Activated CD8-positive, alpha-beta memory T cell treated with anti-CD3 and anti-CD28 coated beads, Interleukin-2, amount 50 U/mL, for 24 hours (primary cell): Measurements from ENCODE around the gene ARHGDIA.

Experiments used
- DNase-seq: peaks from one replicate; pipeline ENCODE4 v3.0.0-alpha.2; 2020; ENCODE audit errors: extremely low read depth

The ARHGDIA gene

GRCh38 chr17:81823820-81824550 is 47.2 kb downstream of the ARHGDIA start:
- DNase-seq, result no peak

DNA sequence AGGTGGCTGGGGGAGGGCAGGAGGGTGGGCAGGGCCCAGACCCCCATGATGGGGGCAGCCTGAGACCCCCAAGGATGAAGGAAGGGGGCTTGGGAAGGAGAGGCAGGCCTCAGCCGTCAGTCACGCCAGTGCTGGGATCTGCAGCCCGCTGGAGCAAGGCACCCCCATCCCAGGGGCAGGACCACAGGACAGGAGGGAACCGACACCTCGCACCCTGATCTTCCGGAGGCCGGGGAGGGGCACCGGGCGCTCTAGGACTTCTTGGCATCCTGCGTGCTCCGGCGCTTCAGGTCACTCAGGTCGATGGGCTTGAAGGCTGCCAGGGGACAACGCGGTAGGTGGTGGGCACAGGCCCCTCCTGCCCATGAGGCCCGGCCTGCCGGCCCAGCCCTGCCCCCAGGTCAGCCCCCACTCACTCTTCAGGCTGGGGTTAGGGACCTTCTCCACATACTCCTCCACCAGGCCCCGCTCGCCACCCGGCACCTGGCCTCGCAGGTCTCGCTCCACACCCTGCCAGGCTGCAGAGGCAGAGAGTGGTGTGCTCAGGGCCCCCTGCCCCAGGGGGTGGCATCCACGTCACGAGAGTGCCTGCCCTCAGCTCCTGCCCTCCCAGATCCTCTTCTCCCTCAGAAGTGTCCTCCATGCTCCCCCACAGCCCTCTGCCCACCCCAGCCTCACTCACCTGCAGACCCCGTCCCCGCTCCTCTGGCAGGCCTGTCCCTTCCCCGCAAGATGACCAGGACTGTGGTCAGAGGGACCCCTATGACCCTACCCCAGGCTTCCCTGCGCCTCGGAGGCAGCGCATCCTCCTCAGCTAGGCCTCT is 47.9 kb downstream of the ARHGDIA start:
- no peak for DNase-seq

DNA sequence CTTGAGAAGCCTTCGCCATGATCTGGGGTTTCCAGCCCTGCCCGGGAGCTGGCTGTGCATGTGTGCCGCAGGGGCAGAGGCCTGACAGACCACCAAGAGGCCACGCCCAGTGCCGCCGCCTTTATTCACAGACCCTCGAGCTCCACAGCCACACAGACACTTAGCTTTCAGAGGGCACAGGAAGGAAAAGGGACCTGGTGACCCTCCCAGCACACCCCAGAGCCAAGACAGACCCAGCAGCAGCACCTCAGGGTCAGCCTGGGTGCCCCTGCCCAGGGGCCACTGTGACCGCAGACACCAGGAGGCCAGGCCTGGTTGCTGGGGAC is 48.9 kb downstream of the ARHGDIA start:
- DNase-seq, result no peak

DNA sequence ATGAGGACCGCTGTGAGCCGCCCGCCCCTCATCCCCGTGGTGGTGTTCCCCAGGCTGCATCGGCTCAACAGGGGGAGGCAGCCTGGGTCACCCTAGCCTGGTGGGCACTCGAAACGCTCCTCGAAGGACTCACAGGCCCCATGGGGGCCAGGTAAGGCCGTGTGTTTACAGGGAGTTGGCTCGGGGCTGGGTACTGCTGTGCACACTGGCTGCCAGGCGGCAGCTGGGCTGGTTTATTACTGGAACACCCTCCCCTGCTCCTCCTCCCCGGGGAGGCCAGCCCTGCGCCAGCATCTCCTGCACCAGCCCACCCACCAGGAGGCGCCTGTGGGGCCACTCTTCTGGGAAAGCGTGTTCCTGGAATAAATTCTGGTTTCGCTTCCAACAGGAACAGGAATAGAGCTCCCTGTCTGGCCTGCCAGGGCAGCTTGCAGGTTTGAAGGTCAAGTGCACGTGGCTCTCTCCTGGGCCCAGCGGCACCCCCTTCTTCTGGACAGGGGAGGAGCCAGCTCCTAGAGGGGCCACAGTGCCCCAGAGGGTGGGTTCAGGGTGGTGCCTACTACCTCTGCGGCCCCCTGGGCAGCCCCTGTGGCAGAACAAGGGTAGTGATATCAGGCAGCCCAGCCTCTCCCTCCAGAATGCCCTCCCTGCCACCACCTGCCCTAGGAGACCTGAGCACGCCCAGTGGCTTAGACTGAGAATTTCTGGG is 49.4 kb downstream of the ARHGDIA start:
- DNase-seq, result no peak

- no peak for DNase-seq
Measured at GRCh38 chr17:81821147-81821546, 50.0 kb downstream of the ARHGDIA start.

DNA sequence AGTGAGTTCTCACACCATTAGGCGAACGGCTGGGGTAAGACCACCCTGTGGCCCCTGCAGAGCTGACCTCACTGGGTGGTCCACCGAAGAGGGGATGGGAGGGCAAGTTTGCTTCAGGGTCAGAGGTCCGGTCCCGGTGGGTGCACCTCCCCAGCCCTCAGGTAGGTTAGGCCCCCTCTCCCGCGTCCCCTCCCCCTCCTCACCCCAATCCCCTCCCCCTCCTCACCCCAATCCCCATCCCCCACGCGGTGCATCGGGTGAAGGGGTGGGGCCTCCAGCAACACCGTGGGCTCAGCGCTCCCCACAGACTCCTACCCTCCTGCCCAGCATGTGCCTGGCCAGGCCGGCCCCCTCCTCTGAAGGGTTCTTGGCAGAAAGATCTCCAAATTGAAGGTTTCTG is 51.4 kb downstream of the ARHGDIA start:
- no peak for DNase-seq

DNA sequence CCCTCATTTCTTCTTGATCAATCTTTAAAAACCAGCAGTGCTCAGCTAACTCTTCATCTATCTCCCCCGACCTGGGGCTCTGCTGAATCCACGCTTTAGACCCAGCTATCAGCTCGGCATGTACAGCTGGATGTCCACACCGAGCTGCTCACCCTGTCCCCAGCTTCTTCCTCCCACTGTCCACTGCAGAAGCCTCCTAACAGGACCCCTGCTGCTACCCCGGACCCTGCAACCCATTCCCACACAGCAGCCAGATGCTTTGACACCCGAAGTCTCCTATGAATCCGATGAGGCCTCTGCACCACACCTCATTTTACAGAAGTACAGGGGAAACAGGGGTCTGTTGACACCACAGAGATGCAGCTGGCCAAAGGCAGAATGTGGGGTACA is 53.4 kb downstream of the ARHGDIA start:
- DNase-seq, result no peak
